ENCODE measurements around the gene HRG.

GRCh38 chr3:186637686-186638085, 28.1 kb upstream of the HRG start:
- TF ChIP-seq, protein P1, sequence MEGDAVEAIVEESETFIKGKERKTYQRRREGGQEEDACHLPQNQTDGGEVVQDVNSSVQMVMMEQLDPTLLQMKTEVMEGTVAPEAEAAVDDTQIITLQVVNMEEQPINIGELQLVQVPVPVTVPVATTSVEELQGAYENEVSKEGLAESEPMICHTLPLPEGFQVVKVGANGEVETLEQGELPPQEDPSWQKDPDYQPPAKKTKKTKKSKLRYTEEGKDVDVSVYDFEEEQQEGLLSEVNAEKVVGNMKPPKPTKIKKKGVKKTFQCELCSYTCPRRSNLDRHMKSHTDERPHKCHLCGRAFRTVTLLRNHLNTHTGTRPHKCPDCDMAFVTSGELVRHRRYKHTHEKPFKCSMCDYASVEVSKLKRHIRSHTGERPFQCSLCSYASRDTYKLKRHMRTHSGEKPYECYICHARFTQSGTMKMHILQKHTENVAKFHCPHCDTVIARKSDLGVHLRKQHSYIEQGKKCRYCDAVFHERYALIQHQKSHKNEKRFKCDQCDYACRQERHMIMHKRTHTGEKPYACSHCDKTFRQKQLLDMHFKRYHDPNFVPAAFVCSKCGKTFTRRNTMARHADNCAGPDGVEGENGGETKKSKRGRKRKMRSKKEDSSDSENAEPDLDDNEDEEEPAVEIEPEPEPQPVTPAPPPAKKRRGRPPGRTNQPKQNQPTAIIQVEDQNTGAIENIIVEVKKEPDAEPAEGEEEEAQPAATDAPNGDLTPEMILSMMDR (IDR thresholded peaks at IDR 0.05; ENCODE audit: extremely low read depth in 1 of 2, insufficient read depth in 1 of 2, low read depth in 1 of 2, low read length in 2 of 2): no peak
- TF ChIP-seq POLR2AphosphoS5 (IDR thresholded peaks at IDR 0.05; ENCODE audit: insufficient read depth, low read depth, low read length) (no peak), MYC (IDR thresholded peaks at IDR 0.05; ENCODE audit: low read depth, low read length) (no peak), POLR2A (IDR thresholded peaks at IDR 0.05; ENCODE audit: low read depth, low read length) (no peak), GATA2 (IDR thresholded peaks at IDR 0.05; ENCODE audit: insufficient read depth, insufficient read length, low read depth, low read length) (no peak), EZH2 (IDR thresholded peaks at IDR 0.05; ENCODE audit: borderline replicate concordance, low read depth, low read length, severe bottlenecking) (no peak)
- TF ChIP-seq, protein P2, sequence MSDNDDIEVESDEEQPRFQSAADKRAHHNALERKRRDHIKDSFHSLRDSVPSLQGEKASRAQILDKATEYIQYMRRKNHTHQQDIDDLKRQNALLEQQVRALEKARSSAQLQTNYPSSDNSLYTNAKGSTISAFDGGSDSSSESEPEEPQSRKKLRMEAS (IDR thresholded peaks at IDR 0.05; ENCODE audit: insufficient read depth, insufficient read length): no peak

All from endothelial cell of umbilical vein (primary cell).